Panc1 (cell line): ENCODE results near the gene SUSD4. TPM values are rescaled to one million over a fixed set of nuclear protein-coding genes. Genes with fewer than 3 reads are reported as not detected.
"Not testable (repeated sequence)": the region's sequence is repeated elsewhere in the genome, so short reads cannot be mapped to it uniquely, and the experiment has no call there.

ENCODE experiments used
- ATAC-seq: fragments of 200-7000 bp; cut with Tn5 transposase; 2 replicates; pipeline ENCODE4 v1.9.1; 2020; ENCODE audit warnings: mild to moderate bottlenecking, moderate library complexity
- BruUV-seq: library from RNA; stranded (reverse); fragments of 400-500 nt; replicated peaks from 2 replicates; lab custom pipeline; 2021; lab: Mats Ljungman, UMichigan
- CTCF ChIA-PET: fragments of 300-600 bp; sonication (Branson Sonifier 250); formaldehyde crosslinking; loops from one replicate; lab custom pipeline; 2022; ENCODE audit warnings: antibody characterized with exemption; lab: Charles Lee
- POLR2A ChIA-PET: fragments of 300-600 bp; sonication (Branson Sonifier 250); formaldehyde crosslinking; loops from one replicate; lab custom pipeline; 2022; ENCODE audit warnings: antibody characterized with exemption; lab: Charles Lee
- DNase-seq: peaks from one replicate; pipeline ENCODE4 v3.0.0-alpha.2; 2010; ENCODE audit warnings: low read depth, low spot score
- H3K27ac ChIP-seq: 2 replicates; pipeline ENCODE4 v1.5.1; 2011; ENCODE audit warnings: mild to moderate bottlenecking, low read length, inconsistent platforms
- H3K27me3 ChIP-seq: fragments of 200-500 bp; sonication (Bioruptor generic); 2 replicates; pipeline ENCODE4 v1.6.0; 2014; ENCODE audit warnings: low read length, inconsistent platforms; ENCODE audit not compliant: control insufficient read depth, insufficient read depth
- H3K36me3 ChIP-seq: fragments of 200-500 bp; sonication (Bioruptor generic); 2 replicates; pipeline ENCODE4 v1.5.1; 2014; ENCODE audit warnings: inconsistent platforms, mild to moderate bottlenecking, low read length, moderate library complexity; ENCODE audit not compliant: control insufficient read depth, insufficient read depth
- H3K4me1 ChIP-seq: 2 replicates; pipeline ENCODE4 v1.5.1; 2011; ENCODE audit warnings: inconsistent platforms, mild to moderate bottlenecking, low read length, moderate library complexity; ENCODE audit not compliant: control insufficient read depth, insufficient read depth
- H3K4me3 ChIP-seq, 2 experiments: 2 replicates each; pipeline ENCODE4 v1.5.1; 2011 to 2012; ENCODE audit warnings: low read depth in 2 of 2, low read length in 2 of 2, mild to moderate bottlenecking in 2 of 2, inconsistent platforms in 1 of 2, moderate library complexity in 1 of 2
- H3K9me3 ChIP-seq: fragments of 200-500 bp; sonication (Bioruptor generic); 2 replicates; pipeline ENCODE4 v1.5.1; 2014; ENCODE audit warnings: low read depth, mild to moderate bottlenecking, inconsistent platforms, low read length, moderate library complexity; ENCODE audit not compliant: control insufficient read depth, insufficient read depth
- CTCF ChIP-seq: fragments of 450-650 bp; IDR thresholded peaks from 2 replicates; pipeline ENCODE4 v1.5.1; 2017; ENCODE audit warnings: mild to moderate bottlenecking
- POLR2AphosphoS5 ChIP-seq: IDR thresholded peaks from 2 replicates; pipeline ENCODE4 v1.6.1; 2012; ENCODE audit warnings: mild to moderate bottlenecking, low read depth, low read length, moderate library complexity
- SIN3A ChIP-seq: IDR thresholded peaks from 2 replicates; pipeline ENCODE4 v1.6.1; 2012; ENCODE audit warnings: low read depth, mild to moderate bottlenecking, low read length, moderate library complexity, borderline replicate concordance; ENCODE audit not compliant: insufficient read depth
- TCF7L2 ChIP-seq: IDR thresholded peaks from 2 replicates; pipeline ENCODE4 v1.6.1; 2011; ENCODE audit warnings: mild to moderate bottlenecking, low read depth, low read length, inconsistent platforms
- in situ Hi-C: cut with HindIII; loops from 2 replicates; pipeline ENCODE4 v1.10.0; 2016; ENCODE audit warnings: low sequenced_read_pairs, low pct_unique_long_range_greater_than_20kb
- intact Hi-C: fragments of 100-400 bp; cut with micrococcal nuclease; formaldehyde crosslinking; loops from one replicate; pipeline ENCODE4 v1.10.0; 2022; ENCODE audit not compliant: unreplicated experiment
- total RNA-seq: library from RNA; stranded (reverse); gene quantifications from one replicate; pipeline ENCODE4 v1.2.1, GENCODE V29; 2021; ENCODE audit not compliant: unreplicated experiment
- TF ChIP-seq, protein P1 (sequence below), 2 experiments: IDR thresholded peaks; 2 replicates each; pipeline ENCODE4 v1.6.1; 2011 to 2012; ENCODE audit warnings: low read depth in 2 of 2, control low read depth in 1 of 2, low read length in 1 of 2, mild to moderate bottlenecking in 1 of 2, moderate library complexity in 1 of 2; ENCODE audit not compliant: insufficient read depth in 1 of 2

SUSD4 gene
- total RNA-seq, 1 experiment from 2014 or later: 0.28 TPM

- H3K9me3 ChIP-seq: no peaks in the 10 kb centered on the region
- ATAC-seq (no peak), DNase-seq (no peak)
- peaks cover 8% of the 10 kb centered on the region; the same call in 1 of the 2 replicates for H3K27me3 ChIP-seq
- POLR2A ChIA-PET: no interaction called here
- no TSS peak for BruUV-seq
- in situ Hi-C loops (no loop called here), intact Hi-C loops (no loop called here)
- H3K4me3 ChIP-seq: no peak overlapping the region
- no peak for TF ChIP-seq CTCF
- TF ChIP-seq, protein P1, sequence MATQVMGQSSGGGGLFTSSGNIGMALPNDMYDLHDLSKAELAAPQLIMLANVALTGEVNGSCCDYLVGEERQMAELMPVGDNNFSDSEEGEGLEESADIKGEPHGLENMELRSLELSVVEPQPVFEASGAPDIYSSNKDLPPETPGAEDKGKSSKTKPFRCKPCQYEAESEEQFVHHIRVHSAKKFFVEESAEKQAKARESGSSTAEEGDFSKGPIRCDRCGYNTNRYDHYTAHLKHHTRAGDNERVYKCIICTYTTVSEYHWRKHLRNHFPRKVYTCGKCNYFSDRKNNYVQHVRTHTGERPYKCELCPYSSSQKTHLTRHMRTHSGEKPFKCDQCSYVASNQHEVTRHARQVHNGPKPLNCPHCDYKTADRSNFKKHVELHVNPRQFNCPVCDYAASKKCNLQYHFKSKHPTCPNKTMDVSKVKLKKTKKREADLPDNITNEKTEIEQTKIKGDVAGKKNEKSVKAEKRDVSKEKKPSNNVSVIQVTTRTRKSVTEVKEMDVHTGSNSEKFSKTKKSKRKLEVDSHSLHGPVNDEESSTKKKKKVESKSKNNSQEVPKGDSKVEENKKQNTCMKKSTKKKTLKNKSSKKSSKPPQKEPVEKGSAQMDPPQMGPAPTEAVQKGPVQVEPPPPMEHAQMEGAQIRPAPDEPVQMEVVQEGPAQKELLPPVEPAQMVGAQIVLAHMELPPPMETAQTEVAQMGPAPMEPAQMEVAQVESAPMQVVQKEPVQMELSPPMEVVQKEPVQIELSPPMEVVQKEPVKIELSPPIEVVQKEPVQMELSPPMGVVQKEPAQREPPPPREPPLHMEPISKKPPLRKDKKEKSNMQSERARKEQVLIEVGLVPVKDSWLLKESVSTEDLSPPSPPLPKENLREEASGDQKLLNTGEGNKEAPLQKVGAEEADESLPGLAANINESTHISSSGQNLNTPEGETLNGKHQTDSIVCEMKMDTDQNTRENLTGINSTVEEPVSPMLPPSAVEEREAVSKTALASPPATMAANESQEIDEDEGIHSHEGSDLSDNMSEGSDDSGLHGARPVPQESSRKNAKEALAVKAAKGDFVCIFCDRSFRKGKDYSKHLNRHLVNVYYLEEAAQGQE (IDR thresholded peaks at IDR 0.05; ENCODE audit: insufficient read depth in 1 of 2, low read depth in 2 of 2, low read length in 1 of 2): no peak
- no peak for TF ChIP-seq SIN3A
- no peak for TF ChIP-seq POLR2AphosphoS5
- TF ChIP-seq TCF7L2: no peak
- H3K27ac ChIP-seq: no peak overlapping the region
- no peaks in the 10 kb centered on the region for H3K4me1 ChIP-seq
- CTCF ChIA-PET: no interaction called here
- no peaks in the 10 kb centered on the region for H3K36me3 ChIP-seq
Observed at GRCh38 chr1:223288826-223289225, 75.2 kb downstream of the SUSD4 start.

DNA sequence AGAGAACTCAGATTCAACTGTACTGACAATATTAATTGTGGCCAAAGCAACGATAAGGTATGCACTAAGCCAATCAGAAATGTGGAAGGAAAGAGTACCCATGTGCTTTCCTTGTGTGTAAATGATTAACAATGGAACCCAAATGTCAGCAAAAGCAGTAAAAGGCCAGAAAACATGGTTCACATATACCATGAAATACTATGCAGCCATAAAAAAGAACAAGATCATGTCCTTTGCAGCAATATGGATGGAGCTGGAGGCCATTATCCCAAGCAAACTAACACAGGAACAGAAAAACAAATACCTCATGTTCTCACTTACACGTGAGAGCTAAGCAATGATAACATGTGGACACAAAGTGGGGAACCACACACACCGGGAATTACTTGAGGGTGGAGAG lies 78.5 kb downstream of the SUSD4 start:
- POLR2A ChIA-PET: no interaction called here
- Histone ChIP-seq H3K27me3 (peaks cover 3% of the 10 kb centered on the region; the same call in 1 of the 2 replicates), H3K36me3 (no peaks in the 10 kb centered on the region), H3K27ac (no peak overlapping the region), H3K4me3 (no peak overlapping the region), H3K4me1 (no peaks in the 10 kb centered on the region), H3K9me3 (no peaks in the 10 kb centered on the region)
- CTCF ChIA-PET: no interaction called here
- intact Hi-C loops (no loop called here), in situ Hi-C loops (no loop called here)
- DNase-seq (no peak), ATAC-seq (no peak)
- BruUV-seq: no TSS peak
- no peak for TF ChIP-seq SIN3A
- no peak for TF ChIP-seq CTCF

DNA sequence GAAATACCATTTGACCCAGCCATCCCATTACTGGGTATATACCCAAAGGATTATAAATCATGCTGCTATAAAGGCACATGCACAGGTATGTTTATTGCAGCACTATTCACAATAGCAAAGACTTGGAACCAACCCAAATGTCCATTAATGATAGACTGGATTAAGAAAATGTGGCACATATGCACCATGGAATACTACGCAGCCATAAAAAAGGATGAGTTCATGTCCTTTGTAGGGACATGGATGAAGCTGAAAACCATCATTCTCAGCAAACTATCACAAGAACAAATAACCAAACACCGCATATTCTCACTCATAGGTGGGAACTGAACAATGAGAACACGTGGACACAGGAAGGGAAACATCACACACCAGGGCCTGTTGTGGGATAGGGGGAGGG lies 80.3 kb downstream of the SUSD4 start:
- H3K36me3 ChIP-seq, ATAC-seq, BruUV-seq, in situ Hi-C loops, H3K27ac ChIP-seq, CTCF ChIA-PET, H3K4me1 ChIP-seq, H3K4me3 ChIP-seq, H3K9me3 ChIP-seq, H3K27me3 ChIP-seq, POLR2A ChIA-PET, intact Hi-C loops, DNase-seq: not testable (repeated sequence)

DNA sequence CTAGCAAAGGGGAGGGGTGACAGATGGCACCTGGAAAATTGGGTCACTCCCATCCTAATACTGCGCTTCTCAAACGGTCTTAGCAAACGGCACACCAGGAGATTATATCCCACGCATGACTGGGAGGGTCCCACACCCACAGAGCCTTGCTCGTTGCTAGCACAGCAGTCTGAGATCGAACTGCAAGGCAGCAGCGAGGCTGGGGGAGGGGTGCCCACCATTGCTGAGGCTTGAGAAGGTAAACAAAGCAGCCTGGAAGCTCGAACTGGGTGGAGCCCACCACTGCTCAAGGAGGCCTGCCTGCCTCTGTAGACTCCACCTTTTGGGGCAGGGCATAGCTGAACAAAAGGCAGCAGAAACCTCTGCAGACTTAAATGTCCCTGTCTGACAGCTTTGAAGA lies 85.7 kb downstream of the SUSD4 start:
- intact Hi-C loops, H3K9me3 ChIP-seq, H3K27me3 ChIP-seq, CTCF ChIA-PET, H3K4me1 ChIP-seq, H3K4me3 ChIP-seq, H3K27ac ChIP-seq, in situ Hi-C loops, POLR2A ChIA-PET, DNase-seq, H3K36me3 ChIP-seq, ATAC-seq, BruUV-seq: not testable (repeated sequence)
